PFSK-1 (cell line): ENCODE data around the gene MYCBPAP.

ENCODE experiments used
- FOXP2 ChIP-seq: optimal IDR thresholded peaks from 2 replicates; pipeline ENCODE3; 2011; ENCODE audit warnings: borderline replicate concordance, control low read depth, inconsistent platforms; ENCODE audit not compliant: insufficient read depth; ENCODE audit errors: extremely low read length, extremely low read depth
- POLR2AphosphoS5 ChIP-seq: IDR thresholded peaks from 2 replicates; pipeline ENCODE4 v1.6.1; 2012; ENCODE audit warnings: low read depth, mild to moderate bottlenecking, control low read depth, low read length, moderate library complexity
- SIN3A ChIP-seq: IDR thresholded peaks from 2 replicates; pipeline ENCODE4 v1.6.1; 2012; ENCODE audit warnings: mild to moderate bottlenecking, low read length, moderate library complexity, borderline replicate concordance; ENCODE audit not compliant: insufficient read depth
- TF ChIP-seq, protein P1 (sequence below), 2 experiments: IDR thresholded peaks; 2 replicates each; pipeline versions ENCODE4 v1.6.1 to v1.8.0; 2011 to 2012; ENCODE audit warnings: low read depth in 2 of 2, low read length in 2 of 2, control low read depth in 1 of 2, inconsistent platforms in 1 of 2, mild to moderate bottlenecking in 1 of 2, moderate library complexity in 1 of 2; ENCODE audit not compliant: insufficient read depth in 1 of 2

DNA sequence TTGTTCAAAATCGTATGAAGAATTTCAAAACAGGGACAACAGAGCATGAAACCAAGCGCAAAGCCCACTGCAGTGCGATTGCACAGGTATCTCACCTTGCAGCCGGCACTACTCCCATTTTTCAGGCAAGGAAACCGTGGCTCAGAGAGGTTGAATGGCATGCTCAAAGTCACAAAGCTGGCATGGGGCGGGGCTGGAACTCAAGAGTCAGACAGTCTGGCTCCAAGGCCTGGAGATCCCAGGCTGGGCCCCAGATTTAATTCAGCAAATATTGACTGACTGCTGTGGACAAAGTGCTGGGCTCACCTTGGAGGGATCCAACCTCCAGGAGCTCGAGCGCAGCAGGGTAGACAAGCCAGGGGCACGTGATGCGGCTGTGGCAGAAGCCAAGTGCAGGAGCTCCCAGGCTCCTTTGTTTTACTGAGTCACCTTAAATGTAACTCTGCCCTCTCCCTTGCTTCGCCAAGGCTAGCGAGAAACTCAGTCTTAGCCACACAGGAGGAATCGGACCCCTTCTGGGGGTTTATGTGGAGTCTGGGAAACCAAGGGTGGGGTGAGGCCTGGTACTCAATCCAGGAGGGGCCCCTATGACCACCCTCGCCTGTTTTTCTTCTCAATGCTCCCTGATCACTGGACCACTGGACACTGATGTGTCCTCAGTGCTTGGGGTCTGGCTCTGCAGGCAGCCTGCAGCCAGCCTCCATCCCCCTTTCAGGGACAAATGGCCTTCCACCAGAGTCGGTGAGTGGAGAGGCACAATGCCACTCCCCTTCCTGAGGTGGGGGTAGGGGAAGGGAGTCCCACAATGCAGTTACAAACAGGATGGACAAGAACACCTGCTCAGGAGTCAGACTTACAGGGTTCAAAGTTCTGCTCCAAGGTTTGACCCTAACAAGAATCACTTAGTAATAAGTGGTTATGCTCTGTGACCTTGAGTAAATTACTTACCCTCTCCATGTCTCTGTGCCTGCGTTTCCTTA is 34.8 kb downstream of the MYCBPAP start:
- TF ChIP-seq FOXP2 (no peak), POLR2AphosphoS5 (no peak), SIN3A (no peak)
- TF ChIP-seq, protein P1, sequence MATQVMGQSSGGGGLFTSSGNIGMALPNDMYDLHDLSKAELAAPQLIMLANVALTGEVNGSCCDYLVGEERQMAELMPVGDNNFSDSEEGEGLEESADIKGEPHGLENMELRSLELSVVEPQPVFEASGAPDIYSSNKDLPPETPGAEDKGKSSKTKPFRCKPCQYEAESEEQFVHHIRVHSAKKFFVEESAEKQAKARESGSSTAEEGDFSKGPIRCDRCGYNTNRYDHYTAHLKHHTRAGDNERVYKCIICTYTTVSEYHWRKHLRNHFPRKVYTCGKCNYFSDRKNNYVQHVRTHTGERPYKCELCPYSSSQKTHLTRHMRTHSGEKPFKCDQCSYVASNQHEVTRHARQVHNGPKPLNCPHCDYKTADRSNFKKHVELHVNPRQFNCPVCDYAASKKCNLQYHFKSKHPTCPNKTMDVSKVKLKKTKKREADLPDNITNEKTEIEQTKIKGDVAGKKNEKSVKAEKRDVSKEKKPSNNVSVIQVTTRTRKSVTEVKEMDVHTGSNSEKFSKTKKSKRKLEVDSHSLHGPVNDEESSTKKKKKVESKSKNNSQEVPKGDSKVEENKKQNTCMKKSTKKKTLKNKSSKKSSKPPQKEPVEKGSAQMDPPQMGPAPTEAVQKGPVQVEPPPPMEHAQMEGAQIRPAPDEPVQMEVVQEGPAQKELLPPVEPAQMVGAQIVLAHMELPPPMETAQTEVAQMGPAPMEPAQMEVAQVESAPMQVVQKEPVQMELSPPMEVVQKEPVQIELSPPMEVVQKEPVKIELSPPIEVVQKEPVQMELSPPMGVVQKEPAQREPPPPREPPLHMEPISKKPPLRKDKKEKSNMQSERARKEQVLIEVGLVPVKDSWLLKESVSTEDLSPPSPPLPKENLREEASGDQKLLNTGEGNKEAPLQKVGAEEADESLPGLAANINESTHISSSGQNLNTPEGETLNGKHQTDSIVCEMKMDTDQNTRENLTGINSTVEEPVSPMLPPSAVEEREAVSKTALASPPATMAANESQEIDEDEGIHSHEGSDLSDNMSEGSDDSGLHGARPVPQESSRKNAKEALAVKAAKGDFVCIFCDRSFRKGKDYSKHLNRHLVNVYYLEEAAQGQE (IDR thresholded peaks at IDR 0.05; ENCODE audit: insufficient read depth in 1 of 2, low read depth in 2 of 2, low read length in 2 of 2) = no peak
